Epidermal melanocyte (primary cell): Measurements from ENCODE around the gene TMEM117.
"Not testable (repeated sequence)": the region's sequence is repeated elsewhere in the genome, so short reads cannot be mapped to it uniquely, and the experiment has no call there.

Experiments used
- DNase-seq: peaks from one replicate; pipeline ENCODE4 v3.0.0; 2011; ENCODE audit warnings: low spot score; ENCODE audit not compliant: insufficient read length

The TMEM117 gene

DNA sequence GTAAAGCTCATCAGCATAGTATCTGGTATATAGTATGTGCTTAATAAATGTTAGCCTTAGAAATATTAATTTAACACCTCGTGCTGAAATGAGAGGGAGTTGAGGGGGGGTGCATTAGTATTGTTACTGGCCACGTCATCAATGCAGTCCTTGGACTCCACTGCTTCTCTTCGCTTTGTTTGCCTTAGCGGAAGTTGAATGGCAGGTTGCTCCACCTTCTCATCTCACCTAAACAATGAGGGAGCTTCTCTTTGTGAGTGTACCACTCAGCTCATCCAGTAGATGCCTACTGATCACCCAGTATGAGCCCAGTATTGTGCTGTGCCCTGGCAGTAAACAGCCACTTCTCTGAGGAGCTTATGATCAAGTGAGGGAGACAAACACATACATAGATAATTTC is 4.5 kb downstream of the TMEM117 start:
- DNase-seq = no peak

DNA sequence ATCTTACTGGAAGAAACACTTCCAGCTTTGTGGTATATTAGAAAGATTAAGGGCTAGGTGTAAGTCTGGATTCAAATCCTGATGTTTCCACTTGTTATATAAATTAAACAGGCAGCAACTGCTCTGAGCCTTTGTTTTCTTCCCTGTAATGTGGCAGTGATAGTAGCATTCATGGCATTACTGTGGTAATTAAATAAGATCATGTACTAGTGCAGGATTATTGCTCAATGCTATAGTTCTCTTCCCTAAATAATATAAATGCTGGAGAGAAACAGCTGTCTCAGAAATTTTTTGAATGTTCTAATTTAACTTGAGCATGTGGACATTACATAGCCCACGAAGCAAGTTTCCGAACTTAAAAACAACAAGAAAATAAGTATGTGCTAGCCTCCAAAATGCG is 5.4 kb downstream of the TMEM117 start:
- no peak for DNase-seq

DNA sequence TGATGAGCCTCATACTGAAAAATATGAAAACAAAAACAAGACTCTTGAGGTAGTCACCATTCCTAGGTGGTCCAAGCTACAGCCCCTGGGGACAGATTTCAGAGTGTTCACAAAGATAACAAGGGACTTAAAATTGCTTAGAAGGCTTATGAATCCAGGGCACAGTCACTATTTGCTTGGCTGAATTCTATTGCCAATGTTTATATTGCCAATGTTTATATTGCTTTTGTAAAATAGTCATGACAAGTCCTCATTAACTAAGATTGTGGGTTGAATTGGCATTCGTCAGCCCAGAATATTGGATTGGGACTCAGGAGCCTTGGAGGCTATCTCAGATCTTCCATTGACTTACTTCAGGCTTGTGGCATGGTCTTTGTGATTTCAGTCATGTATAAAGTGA is 6.4 kb downstream of the TMEM117 start:
- DNase-seq = no peak

DNA sequence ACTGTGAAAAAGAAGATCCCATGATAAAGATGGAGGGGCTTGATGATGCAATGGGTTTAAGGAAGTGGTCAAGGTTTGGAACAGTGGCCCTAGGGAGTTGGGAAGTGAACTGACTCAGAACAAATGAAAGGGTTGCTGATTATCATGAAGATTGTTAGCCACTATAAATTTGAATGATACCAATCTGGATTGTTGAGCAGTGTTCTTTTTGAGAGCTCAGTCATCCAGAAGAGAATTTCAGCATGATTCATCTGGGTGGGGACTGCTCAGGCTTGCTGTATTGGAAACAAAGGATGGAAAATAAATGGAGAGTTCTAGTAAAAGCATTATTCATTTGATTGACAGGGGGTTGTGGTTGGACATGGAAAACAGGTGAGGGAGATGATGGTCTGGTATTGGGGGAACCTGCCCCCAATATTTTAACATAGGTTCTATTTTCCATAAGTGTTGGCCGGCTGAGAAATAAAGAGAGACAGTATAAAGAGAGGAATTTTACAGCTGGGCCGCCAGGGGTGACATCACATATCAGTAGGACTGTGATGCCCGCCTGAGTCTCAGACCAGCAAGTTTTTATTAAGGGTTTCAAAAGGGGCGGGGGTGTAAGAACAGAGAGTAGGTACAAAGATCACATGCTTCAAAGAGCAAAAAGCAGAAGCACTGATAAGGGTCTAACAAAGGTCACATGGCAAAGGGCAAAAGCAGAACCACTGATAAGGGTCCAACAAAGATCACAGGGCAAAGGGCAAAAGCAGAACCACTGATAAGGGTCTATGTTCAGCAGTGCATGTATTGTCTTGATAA is 11.7 kb downstream of the TMEM117 start:
- not testable (repeated sequence) for DNase-seq

DNA sequence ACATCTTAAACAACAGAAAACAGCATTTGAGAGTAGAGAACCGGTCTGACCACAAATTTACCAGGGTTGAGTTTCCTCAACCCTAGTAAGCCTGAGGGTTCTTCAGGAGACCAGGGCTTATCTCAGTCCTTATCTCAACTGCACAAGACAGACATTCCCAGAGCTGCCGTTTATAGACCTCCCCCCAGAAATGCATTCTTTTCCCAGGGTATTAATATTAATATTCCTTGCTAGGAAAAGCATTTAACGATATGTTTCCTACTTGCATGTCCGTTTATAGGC is 12.3 kb downstream of the TMEM117 start:
- DNase-seq = no peak

DNA sequence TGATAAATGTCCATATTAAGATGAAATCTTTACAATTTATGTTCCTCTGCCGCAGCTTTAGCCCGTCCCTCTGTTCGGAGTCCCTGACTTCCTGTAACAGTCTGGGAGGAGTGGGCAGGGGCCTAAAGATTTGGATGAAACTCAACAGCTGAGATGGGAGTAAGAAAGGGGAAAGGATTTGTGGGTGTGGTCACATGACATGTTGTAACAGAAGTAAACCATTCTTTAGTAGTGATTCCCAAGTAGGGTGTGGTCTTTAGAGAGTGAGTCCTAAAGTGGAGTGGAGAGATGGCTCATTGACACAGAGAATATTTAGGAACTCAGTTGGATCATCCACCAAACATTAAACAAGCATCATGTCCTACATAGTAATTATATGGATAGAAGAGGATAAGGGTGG is 12.9 kb downstream of the TMEM117 start:
- no peak for DNase-seq

DNA sequence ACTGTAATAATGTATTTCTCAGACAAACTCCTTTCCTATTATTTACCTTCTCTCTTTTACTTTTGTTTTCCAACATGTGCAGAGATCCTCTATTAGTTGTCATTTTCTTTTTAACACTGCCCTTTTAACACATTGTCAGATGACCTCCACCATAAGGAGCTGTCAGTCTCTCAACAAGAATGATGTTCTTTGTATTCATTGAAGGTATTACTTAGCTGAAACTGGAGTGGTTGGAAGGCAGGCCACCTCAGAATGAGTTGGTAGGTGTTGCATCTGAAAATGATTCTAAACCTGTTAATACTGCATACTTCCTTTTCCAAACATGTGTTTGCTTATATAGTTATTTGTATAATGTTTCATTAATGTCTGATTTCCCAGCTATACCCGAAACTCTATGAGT is 16.9 kb downstream of the TMEM117 start:
- no peak for DNase-seq

DNA sequence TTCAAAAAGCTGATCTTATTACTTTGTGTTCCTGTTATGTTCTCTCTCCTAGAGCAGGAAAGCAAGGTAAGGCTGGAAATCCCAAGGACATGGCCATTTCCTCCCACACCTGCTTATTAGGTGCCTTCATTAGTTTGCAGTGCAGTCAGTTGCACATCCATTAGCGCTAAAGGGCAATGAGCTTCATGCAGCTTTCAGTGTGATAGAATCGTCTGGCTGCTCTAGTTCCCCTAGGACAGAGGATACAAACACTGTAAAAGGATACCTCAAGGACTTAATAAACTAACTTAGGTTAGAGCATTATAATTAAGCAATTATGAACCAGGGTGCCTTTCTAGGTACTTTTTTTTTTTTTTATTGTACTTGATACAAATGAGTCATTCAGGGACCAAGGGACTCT is 21.1 kb downstream of the TMEM117 start:
- DNase-seq = no peak

DNA sequence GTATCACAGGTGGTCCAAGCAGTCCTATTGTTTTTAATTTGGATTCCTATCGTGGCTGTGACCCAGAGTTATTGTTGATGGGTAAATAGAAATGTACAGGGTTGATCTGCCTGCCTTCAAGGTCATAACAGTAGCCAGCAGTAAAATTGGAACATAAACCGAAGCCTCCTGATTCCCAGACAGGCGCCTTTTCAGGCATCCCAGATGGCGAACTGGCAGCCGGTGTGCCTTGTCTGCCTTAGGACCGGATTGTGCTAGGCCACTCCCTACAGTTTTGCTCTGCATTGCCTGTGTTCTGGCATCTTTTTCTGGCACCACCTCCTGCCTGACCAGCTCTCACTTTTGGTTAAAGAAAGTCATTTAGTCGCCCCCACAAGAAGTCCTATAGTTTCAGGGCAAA is 22.2 kb downstream of the TMEM117 start:
- no peak for DNase-seq

DNA sequence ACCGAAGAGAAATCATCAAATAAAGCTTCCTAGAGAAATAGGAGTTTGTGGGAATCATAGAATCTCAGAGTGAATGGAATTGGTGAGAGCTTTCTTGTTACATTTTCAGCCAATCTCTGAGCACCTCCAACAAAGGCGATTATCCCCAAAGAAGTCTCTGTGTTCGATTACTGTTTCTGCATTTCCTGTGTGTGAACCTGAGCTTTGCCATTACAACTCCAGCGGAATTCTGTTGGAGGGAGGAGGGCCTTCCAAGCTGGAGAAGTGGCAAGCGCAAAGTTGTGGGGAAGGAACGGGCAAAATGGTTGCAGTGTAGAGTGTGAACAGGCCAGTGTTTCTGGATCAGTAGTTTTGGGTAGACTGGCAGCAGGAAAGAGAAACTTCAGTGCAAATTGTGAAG is 23.1 kb downstream of the TMEM117 start:
- no peak for DNase-seq

DNA sequence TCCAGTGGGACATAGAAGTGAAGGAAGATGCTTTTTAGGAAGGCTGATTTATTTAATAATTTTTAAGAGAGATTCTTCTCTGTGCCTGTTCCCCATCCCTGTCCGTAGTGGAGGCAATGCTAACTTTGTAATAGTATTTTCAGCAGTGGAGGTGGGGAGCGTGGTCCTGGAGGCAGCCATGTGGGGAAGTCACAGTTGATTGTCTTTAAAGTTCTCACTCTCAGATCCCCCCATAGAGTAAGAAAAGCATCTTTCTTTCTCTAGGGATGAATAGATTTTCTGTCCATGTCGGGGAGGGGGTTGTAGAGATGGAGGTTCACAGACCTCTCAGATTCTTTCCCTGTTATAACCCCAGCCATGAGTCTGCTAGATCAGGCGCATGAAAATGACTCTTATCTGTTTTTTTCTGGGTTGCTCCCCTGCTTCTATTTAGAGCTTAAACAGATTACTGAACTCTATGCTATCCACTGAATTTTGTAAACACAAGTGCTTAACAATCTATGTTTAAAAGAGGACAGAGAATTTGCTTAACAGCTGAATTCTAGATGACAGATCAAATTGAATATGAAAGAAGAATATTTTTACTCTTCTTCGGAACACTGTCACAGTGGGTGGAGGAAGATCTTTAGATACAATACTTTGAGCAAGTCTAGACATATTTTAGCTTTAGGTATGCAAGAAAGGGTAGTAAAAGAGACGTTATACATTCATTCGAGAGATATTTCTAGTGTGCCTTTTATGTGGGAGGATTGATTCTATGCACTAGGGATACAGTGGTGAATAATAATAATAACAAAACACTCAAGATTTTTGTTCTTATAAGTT is 25.3 kb downstream of the TMEM117 start:
- no peak for DNase-seq

DNA sequence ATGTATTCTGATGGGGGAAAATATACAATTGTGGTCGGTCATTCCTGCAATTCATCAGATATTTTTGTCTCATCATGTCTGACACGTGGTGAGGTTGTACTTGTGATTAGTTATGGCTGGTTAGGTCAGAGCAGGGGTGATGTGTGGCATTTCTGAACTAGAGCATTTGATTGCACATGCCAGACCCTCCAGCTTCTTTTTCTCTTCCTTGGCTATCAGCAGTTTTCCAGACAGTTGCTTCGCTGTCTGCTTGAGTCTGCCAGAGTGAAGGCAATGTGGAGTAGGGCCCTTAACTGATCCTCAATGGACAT is 25.9 kb downstream of the TMEM117 start:
- no peak for DNase-seq

DNA sequence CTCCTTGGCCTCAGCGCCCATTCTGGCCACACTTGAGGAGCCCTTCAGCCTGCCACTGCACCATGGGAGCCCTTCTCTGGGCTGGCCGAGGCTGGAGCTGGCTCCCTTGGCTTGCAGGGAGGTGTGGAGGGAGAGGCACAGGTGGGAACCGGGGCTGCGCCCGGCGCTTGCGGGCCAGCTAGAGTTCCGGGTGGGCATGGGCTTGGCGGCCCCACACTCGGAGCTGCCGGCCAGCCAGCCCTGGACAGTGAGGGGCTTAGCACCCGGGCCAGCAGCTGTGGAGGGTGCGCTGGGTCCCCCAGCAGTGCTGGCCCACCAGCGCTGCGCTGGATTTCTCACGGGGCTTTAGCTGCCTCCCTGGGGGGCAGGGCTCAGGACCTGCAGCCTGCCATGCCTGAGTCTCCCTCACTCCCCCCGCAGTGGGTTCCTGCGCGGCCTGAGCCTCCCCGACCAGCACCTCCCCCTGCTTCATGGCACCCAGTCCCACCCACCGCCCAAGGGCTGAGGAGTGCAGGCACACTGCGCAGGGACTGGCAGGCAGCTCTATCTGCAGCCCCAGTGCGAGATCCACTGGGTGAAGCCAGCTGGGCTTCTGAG is 28.0 kb downstream of the TMEM117 start:
- no peak for DNase-seq

DNA sequence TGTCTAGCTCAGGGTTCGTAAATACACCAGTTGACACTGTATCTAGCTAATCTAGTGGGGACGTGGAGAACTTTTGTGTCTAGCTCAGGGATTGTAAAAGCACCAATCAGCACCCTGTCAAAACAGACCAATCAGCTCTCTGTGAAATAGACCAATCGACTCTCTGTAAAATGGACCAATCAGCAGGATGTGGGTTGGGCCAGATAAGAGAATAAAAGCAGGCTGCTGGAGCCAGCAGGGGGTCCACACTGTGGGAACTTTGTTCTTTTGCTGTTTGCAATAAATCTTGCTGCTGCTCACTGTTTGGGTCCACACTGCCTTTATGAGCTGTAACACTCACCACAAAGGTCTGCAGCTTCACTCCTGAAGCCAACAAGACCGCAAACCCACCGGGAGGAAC is 28.7 kb downstream of the TMEM117 start:
- DNase-seq = not testable (repeated sequence)

DNA sequence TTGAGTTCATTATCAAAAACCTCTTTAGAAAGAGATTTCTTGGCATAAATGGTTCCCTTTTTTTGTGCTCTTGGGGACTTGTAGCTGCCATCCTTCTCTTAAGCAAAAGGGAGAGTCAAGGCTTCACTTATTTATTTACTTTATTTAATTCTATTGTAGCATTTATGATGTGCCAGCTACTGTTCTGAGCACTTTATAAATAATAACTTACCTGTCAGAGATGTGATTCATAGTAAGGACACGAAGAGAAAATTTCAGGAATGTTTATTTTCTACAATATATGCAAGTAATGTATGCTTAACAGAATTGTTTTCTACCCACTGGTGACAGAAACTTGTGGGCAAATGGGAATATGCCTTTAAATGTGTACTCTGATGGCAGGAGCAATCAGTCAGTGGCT is 33.3 kb downstream of the TMEM117 start:
- DNase-seq = no peak

DNA sequence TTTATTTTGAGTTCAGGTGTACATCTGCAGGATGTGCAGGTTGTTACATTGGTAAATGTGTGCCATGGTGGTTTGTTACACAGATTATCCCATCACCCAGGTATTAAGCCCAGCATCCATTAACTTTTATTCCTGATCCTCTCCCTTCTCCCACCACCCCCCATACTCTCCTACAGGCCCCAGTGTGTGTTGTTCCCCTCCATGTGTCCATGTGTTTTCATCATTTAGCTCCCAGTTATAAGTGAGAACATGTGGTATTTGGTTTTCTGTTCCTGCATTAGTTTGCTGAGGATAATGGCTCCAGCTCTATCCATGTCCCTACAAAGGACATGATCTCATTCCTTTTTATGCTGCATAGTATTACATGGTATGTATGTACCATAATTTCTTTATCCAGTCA is 33.9 kb downstream of the TMEM117 start:
- DNase-seq = not testable (repeated sequence)

DNA sequence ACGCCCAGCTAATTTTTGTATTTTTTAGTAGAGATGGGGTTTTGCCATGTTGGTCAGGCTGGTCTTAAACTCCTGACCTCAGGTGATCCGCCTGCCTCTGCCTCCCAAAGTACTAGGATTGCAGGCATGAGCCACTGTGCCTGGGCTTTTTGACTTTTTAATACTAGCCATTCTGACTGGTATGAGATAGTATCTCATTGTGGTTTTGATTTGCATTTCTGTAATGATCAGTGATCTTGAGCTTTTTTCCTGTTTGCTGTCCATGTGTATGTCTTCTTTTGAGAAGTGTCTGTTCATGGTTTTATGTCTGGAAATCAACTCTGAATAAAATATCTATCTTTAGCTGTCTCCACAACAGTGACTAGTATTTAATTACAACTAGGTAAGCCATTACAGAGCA is 35.4 kb downstream of the TMEM117 start:
- DNase-seq = not testable (repeated sequence)

DNA sequence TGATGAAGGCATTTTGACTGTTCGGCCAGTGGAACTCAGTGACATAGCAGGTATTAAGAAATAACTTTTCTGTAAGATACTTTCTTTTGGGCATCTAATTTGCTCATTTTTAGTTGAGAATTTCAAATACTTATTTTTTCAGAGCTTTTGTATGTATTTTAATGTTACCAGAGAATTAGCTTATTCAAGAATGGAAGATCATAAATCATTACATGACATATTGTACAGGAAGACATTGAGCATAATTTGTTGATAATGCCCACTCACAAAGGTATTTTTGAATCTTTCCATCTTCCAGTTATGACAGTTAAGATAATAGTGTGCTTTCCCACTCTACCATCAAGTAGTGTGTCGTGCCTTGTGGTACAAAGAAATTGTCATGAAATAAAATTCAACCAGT is 36.5 kb downstream of the TMEM117 start:
- DNase-seq = no peak

DNA sequence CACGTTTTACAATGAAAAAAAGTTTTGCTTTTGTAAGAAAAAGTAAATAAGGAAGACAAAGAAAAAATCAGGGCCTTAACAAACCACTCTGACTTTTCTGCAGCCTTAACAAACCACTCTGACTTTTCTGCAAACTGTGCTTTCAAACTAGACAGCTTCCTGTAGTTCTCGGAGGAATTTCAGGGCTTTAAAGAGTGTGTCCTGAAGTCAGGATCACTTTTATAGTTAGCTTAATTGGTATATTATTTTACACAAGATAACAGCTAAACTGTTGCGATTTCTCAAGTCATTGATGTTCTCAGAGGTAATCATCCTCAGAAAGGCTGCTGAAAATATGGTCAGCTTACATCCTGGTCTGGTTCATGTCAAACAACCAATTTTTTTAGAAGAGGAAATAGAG is 42.2 kb downstream of the TMEM117 start:
- no peak for DNase-seq

DNA sequence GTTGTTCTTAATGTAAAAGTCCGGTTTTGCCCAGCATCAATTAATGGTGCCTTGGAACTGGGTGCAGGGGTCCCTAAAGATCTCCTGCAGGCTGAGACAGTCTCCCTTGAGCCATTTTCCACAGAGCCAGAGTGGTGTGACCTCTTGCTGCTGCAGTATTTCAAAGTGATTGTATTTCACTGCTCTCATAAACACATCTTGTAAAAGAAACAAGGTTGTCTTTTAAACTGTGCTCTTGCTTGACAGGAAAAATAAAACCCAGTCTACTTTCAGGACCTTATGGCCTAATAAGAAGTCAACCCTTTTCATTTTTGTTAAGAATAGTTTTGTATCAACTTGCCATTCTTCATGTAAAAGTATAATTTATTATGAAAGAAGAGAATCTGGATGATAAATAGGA is 44.7 kb downstream of the TMEM117 start:
- no peak for DNase-seq

DNA sequence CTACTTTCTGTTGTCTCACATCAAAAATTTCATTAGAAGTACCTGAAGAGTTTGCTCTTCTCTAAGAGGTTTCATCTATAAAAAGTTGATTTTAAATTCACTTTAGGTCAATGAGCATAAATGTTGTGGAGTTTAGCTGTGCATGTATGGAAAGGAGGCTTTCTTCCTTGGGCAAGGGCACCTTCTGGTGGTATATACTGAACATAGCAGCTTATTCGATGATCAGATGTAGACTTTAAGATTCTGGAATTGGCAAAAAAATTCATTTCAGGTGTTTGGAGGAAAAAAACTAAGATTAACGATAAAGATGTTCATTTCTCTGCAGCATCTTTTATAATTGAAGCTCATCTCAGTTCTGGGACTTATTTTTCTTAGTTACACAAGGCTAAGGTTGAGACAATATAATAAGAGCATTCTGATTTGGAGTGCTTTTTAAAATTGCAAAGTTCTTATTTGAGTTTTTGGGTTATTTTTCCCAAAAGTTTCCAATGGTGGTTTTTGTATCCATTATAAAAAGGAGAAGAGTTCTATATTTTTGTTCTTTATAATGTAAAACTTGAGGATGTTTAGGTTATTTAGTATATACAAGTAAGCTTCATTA is 46.8 kb downstream of the TMEM117 start:
- DNase-seq = no peak

DNA sequence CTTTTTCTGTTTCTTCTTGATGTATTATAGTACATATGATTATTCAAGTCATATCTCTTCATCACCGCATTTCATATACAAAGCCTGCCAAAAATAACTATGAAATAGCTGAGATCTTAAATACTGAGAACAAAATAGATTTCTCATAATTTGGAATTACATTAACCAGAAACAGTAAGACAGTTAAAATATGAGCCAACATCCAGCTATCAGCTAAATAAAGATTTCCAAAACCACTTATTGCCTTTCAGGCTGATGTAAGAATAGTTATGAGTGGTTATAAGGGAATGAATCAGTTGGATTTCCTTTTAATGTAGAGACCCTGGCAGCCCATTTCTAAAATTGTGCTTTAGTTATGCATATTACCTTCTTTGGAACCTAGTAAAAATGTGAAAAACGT is 47.4 kb downstream of the TMEM117 start:
- DNase-seq = no peak
